Measurements from ENCODE around the gene NDOR1. TPM values are rescaled to one million over a fixed set of nuclear protein-coding genes. Genes with fewer than 3 reads are reported as not detected.

Gene NDOR1
- total and polyA plus RNA-seq, 2 donors (not counting 3 experiments of a cell fraction or from before 2014, with no cell fraction given), result 13.5 to 26.7 TPM

DNA sequence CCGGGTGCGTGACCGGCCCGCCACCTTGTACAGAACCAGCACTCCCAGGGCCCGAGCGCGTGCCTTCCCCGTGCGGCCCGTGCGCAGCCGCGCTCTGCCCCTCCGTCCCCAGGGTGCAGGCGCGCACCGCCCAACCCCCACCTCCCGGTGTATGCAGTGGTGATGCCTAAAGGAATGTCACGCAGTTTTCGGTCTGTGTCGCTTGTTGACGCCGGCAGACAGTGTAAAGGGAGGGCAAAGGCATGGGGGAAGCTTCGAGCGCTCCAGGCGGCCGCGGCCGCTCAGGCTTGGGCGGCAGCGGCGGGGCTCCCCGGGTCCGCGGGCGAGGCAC, 37.0 kb upstream of the NDOR1 start:
- DNase-seq (ENCODE audit: low read depth, low spot score), result no peak
- Histone ChIP-seq H3K9ac (replicated peaks; ENCODE audit: extremely low read depth, insufficient read depth, low read length) (no peak overlapping the region), H3K4me2 (ENCODE audit: insufficient read depth, low read length) (no peak overlapping the region), H3K36me3 (ENCODE audit: control insufficient read depth in 2 of 2, extremely low read depth in 1 of 2, insufficient read depth in 2 of 2, low read length in 2 of 2) (no peaks in the 10 kb centered on the region), H4K20me1 (replicated peaks; ENCODE audit: control insufficient read depth, extremely low read depth, insufficient read depth, low read length) (no peaks in the 10 kb centered on the region), H3K27ac (ENCODE audit: insufficient read depth, low read depth, low read length) (no peak overlapping the region), H3K9me3 (replicated peaks; ENCODE audit: control insufficient read depth, insufficient read depth, low read length) (no peaks in the 10 kb centered on the region), H3K4me3 (replicated peaks in 1 of 3; ENCODE audit: insufficient read depth in 1 of 3, low read depth in 1 of 3, low read length in 3 of 3) (no peak overlapping the region), H3K27me3 (ENCODE audit: control insufficient read depth in 2 of 2, insufficient read depth in 2 of 2, low read length in 2 of 2) (peaks cover 23 to 29% of the 10 kb centered on the region in 2 experiments), H2AFZ (ENCODE audit: low read depth, low read length) (no peak overlapping the region), H3K79me2 (ENCODE audit: control insufficient read depth, insufficient read depth, low read length) (no peaks in the 10 kb centered on the region), H3K4me1 (ENCODE audit: control insufficient read depth, extremely low read depth, insufficient read depth, low read length) (no peaks in the 10 kb centered on the region), H3K9me1 (replicated peaks; ENCODE audit: control insufficient read depth, extremely low read depth, insufficient read depth, low read length) (no peaks in the 10 kb centered on the region)
- ChIA-PET POLR2A (no interaction called here), CTCF (no interaction called here)
- TF ChIP-seq POLR2A (IDR thresholded peaks at IDR 0.05; ENCODE audit: low read depth, low read length) (no peak), POLR2AphosphoS5 (IDR thresholded peaks at IDR 0.05; ENCODE audit: insufficient read depth, low read depth, low read length) (no peak), JUN (IDR thresholded peaks at IDR 0.05; ENCODE audit: borderline replicate concordance, insufficient read depth, insufficient read length, low read depth) (no peak), EZH2 (IDR thresholded peaks at IDR 0.05; ENCODE audit: borderline replicate concordance, low read depth, low read length, severe bottlenecking) (peak; percentile 78)
- intact Hi-C loops (cut with micrococcal nuclease), result no loop called here
- dilution Hi-C loops (cut with MboI; ENCODE audit: extremely low pct_ligation_motif_present, low sequenced_read_pairs), result no loop called here
- no TSS peak for BruUV-seq (replicated peaks)
- no peak for FAIRE-seq

DNA sequence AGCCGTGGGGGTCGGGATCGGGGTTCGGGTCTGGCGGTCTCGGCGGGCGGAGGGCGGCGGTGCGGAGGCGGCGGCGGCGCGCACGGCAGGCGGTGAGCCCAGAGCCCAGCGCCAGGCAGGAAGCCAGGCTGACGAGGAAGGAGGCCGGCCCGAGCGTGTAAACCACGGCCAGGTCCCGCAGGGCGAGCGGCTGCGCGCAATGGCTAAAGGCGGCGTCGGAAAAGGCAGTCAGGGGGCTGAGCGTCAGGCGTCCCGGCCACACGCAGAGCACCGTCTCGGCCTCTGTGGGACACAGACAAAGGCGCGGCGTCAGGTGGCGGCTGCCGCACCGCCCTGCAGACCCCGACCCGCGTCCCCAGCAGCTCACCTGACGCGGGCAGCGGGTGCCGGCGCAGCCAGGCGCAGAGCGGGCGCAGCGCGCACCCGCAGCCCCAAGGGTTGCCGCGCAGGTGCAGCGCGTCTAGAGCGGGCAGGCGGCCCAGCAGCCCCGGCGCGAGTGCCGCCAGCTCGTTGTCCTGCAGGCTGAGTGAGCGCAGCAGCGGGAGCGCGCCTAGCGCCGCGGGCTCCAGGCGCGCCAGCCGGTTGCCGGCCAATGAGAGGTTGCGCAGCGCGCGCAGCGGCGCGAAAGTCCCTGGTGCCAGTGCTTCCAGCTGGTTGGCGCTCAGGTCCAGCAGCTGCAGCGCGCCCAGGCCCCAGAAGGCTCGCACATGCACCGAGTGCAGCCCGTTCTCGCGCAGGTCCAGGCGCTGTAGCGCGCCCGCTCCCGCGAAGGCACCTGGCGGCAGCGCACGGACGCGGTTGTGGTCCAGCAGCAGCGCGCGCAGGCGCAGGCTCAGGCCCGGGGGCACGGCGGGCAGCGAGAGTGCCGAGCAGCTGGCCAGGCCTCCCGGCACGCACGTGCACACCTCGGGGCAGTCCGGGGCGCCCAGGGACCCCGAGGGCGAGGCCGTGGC, 36.3 kb upstream of the NDOR1 start:
- Histone ChIP-seq H3K4me3 (replicated peaks in 1 of 3; ENCODE audit: insufficient read depth in 1 of 3, low read depth in 1 of 3, low read length in 3 of 3) (peak overlapping the region in 2 of 3 experiments; percentile 5 to 10), H4K20me1 (replicated peaks; ENCODE audit: control insufficient read depth, extremely low read depth, insufficient read depth, low read length) (no peaks in the 10 kb centered on the region), H3K9me3 (replicated peaks; ENCODE audit: control insufficient read depth, insufficient read depth, low read length) (no peaks in the 10 kb centered on the region), H3K9me1 (replicated peaks; ENCODE audit: control insufficient read depth, extremely low read depth, insufficient read depth, low read length) (no peaks in the 10 kb centered on the region), H3K79me2 (ENCODE audit: control insufficient read depth, insufficient read depth, low read length) (no peaks in the 10 kb centered on the region), H3K9ac (replicated peaks; ENCODE audit: extremely low read depth, insufficient read depth, low read length) (no peak overlapping the region), H3K36me3 (ENCODE audit: control insufficient read depth in 2 of 2, extremely low read depth in 1 of 2, insufficient read depth in 2 of 2, low read length in 2 of 2) (no peaks in the 10 kb centered on the region), H3K27me3 (ENCODE audit: control insufficient read depth in 2 of 2, insufficient read depth in 2 of 2, low read length in 2 of 2) (peaks cover 23 to 29% of the 10 kb centered on the region in 2 experiments), H3K4me1 (ENCODE audit: control insufficient read depth, extremely low read depth, insufficient read depth, low read length) (no peaks in the 10 kb centered on the region), H3K4me2 (ENCODE audit: insufficient read depth, low read length) (peak overlapping the region; percentile 32), H3K27ac (ENCODE audit: insufficient read depth, low read depth, low read length) (no peak overlapping the region), H2AFZ (ENCODE audit: low read depth, low read length) (no peak overlapping the region)
- BruUV-seq (replicated peaks), result no TSS peak
- ChIA-PET POLR2A (no interaction called here), CTCF (interaction anchor here (1.1 kb wide), 1 partner anchor 36 kb away, joined by 3 read pairs; no protein-coding TSS in a partner anchor)
- peak; percentile 63 for TF ChIP-seq EZH2 (IDR thresholded peaks at IDR 0.05; ENCODE audit: borderline replicate concordance, low read depth, low read length, severe bottlenecking)
- TF ChIP-seq, protein P1, sequence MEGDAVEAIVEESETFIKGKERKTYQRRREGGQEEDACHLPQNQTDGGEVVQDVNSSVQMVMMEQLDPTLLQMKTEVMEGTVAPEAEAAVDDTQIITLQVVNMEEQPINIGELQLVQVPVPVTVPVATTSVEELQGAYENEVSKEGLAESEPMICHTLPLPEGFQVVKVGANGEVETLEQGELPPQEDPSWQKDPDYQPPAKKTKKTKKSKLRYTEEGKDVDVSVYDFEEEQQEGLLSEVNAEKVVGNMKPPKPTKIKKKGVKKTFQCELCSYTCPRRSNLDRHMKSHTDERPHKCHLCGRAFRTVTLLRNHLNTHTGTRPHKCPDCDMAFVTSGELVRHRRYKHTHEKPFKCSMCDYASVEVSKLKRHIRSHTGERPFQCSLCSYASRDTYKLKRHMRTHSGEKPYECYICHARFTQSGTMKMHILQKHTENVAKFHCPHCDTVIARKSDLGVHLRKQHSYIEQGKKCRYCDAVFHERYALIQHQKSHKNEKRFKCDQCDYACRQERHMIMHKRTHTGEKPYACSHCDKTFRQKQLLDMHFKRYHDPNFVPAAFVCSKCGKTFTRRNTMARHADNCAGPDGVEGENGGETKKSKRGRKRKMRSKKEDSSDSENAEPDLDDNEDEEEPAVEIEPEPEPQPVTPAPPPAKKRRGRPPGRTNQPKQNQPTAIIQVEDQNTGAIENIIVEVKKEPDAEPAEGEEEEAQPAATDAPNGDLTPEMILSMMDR (IDR thresholded peaks at IDR 0.05; ENCODE audit: extremely low read depth in 1 of 2, insufficient read depth in 1 of 2, low read depth in 1 of 2, low read length in 2 of 2), result no peak
- peak; percentile 39 for DNase-seq (ENCODE audit: low read depth, low spot score)
- peak; percentile 18 for FAIRE-seq
- intact Hi-C loops (cut with micrococcal nuclease) (no loop called here), dilution Hi-C loops (cut with MboI; ENCODE audit: extremely low pct_ligation_motif_present, low sequenced_read_pairs) (no loop called here)

Measured in endothelial cell of umbilical vein (primary cell).